Measurements from ENCODE around the gene SLITRK3. TPM values are rescaled to one million over a fixed set of nuclear protein-coding genes. Genes with fewer than 3 reads are reported as not detected.

The SLITRK3 gene
- total RNA-seq, 1 experiment from 2014 or later, result 0.48 TPM

DNA sequence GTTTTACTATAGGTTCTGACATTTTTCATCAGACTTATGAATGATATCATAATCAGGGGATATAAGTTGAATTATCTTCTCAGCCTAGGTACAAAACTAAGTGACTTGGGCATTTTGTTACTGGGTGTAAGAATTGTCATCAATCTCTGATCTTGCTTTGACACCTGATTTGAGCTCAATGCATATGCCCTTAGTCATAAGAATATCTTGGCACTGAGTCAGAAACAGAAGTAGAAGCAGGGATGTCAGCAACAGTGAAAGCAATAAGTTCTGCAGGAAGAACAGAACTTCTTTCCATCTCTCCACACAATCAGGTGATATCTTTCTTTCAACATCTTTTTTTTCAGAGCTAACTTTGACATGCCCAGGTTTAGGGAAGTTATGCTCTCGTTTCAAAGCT is 14.6 kb downstream of the SLITRK3 start:
- no CpG with 5 or more reads among the region's 1 CpG for WGBS (ENCODE audit: extremely low coverage, insufficient read length, low lambda C conversion rate)
- Histone ChIP-seq H3K23ac (ENCODE audit: insufficient read length, low read depth, low read length) (no peak overlapping the region), H3K56ac (ENCODE audit: insufficient read length, low read depth, low read length) (no peak overlapping the region), H2AFZ (ENCODE audit: low read length) (no peak overlapping the region), H3K79me2 (ENCODE audit: insufficient read depth, low read length) (no peaks in the 10 kb centered on the region), H2BK120ac (ENCODE audit: low read depth, low read length, poor library complexity, severe bottlenecking) (no peak overlapping the region), H4K91ac (ENCODE audit: insufficient read length, low read depth, low read length) (no peak overlapping the region), H4K20me1 (ENCODE audit: control insufficient read depth, insufficient read depth, insufficient read length) (no peaks in the 10 kb centered on the region), H4K5ac (ENCODE audit: insufficient read length, low read depth, low read length) (no peak overlapping the region), H3T11ph (ENCODE audit: low read length) (no peak overlapping the region), H3K79me1 (ENCODE audit: insufficient read depth, low read depth, low read length, poor library complexity, severe bottlenecking) (no peaks in the 10 kb centered on the region), H3K4me1 (ENCODE audit: insufficient read depth, low read length) (no peaks in the 10 kb centered on the region), H2AK5ac (ENCODE audit: insufficient read length, low read length) (no peak overlapping the region), H2BK15ac (ENCODE audit: low read depth, low read length) (no peak overlapping the region), H3K4me2 (ENCODE audit: insufficient read depth, insufficient read length, low read length) (no peak overlapping the region), H3K9ac (ENCODE audit: extremely low read depth, insufficient read length, low read length) (no peak overlapping the region), H3K9me3 (ENCODE audit: control insufficient read depth, low read depth, low read length) (no peaks in the 10 kb centered on the region), H2BK12ac (ENCODE audit: insufficient read length, low read depth, low read length) (no peak overlapping the region), H3K18ac (ENCODE audit: insufficient read length, low read depth, low read length) (no peak overlapping the region), H3K23me2 (ENCODE audit: insufficient read length, low read depth, low read length, poor library complexity, severe bottlenecking) (no peaks in the 10 kb centered on the region), H3K4ac (ENCODE audit: low read depth, low read length) (no peak overlapping the region), H2BK20ac (ENCODE audit: low read depth, low read length, poor library complexity, severe bottlenecking) (no peak overlapping the region), H3K27ac (ENCODE audit: insufficient read length, low read depth, low read length) (no peak overlapping the region), H3K27me3 (ENCODE audit: insufficient read depth, low read length) (no peaks in the 10 kb centered on the region), H4K8ac (replicated peaks; ENCODE audit: insufficient read length, low read depth, low read length) (no peak overlapping the region), H3K14ac (ENCODE audit: insufficient read depth, low read length) (no peak overlapping the region), H2BK5ac (ENCODE audit: insufficient read length, low read length) (no peak overlapping the region)
- no peaks in the 10 kb centered on the region for H3K4me1 Mint-ChIP-seq
- H3K27ac Mint-ChIP-seq, result no peak overlapping the region
- no peak overlapping the region for H3K4me3 Mint-ChIP-seq
- H3K36me3 Mint-ChIP-seq (ENCODE audit: insufficient read depth in 1 of 3, low read depth in 3 of 3), result no peaks in the 10 kb centered on the region
- no peaks in the 10 kb centered on the region for H3K9me3 Mint-ChIP-seq
- no peak for DNase-seq
- H3K27me3 Mint-ChIP-seq (ENCODE audit: low read depth), result no peaks in the 10 kb centered on the region
- TF ChIP-seq, protein P1, sequence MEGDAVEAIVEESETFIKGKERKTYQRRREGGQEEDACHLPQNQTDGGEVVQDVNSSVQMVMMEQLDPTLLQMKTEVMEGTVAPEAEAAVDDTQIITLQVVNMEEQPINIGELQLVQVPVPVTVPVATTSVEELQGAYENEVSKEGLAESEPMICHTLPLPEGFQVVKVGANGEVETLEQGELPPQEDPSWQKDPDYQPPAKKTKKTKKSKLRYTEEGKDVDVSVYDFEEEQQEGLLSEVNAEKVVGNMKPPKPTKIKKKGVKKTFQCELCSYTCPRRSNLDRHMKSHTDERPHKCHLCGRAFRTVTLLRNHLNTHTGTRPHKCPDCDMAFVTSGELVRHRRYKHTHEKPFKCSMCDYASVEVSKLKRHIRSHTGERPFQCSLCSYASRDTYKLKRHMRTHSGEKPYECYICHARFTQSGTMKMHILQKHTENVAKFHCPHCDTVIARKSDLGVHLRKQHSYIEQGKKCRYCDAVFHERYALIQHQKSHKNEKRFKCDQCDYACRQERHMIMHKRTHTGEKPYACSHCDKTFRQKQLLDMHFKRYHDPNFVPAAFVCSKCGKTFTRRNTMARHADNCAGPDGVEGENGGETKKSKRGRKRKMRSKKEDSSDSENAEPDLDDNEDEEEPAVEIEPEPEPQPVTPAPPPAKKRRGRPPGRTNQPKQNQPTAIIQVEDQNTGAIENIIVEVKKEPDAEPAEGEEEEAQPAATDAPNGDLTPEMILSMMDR (conservative IDR thresholded peaks at IDR 0.05), result no peak

Data from H9 (cell line).